GM12878 (cell line): ENCODE measurements around the gene CDYL2. TPM values are rescaled to one million over a fixed set of nuclear protein-coding genes. Genes with fewer than 3 reads are reported as not detected.

Source experiments
- ATAC-seq: fragments of 200-7000 bp; cut with Tn5 transposase; 3 replicates; pipeline ENCODE4 v1.9.1; 2020; ENCODE audit warnings: mild to moderate bottlenecking, moderate library complexity
- BruUV-seq: library from RNA; stranded (reverse); fragments of 400-500 nt; replicated peaks from 2 replicates; lab custom pipeline; 2021; lab: Mats Ljungman, UMichigan
- CTCF ChIA-PET: fragments of 300-600 bp; sonication (Branson Sonifier 250); formaldehyde crosslinking; extraction: SDS; loops from one replicate; lab custom pipeline; 2021; ENCODE audit warnings: inconsistent platforms; lab: Yijun Ruan, JAX
- POLR2A ChIA-PET: fragments of 350-600 bp; formaldehyde crosslinking; extraction: SDS; loops from one replicate; lab custom pipeline; 2021; ENCODE audit warnings: inconsistent platforms; lab: Charles Lee
- RAD21 ChIA-PET: fragments of 300-600 bp; sonication (Branson Sonifier 250); formaldehyde crosslinking; loops from one replicate; lab custom pipeline; 2023; ENCODE audit warnings: antibody characterized with exemption; ENCODE audit not compliant: unreplicated experiment; lab: Charles Lee
- SMC1A ChIA-PET: fragments of 300-600 bp; sonication (Branson Sonifier 250); formaldehyde crosslinking; loops from one replicate; lab custom pipeline; 2023; ENCODE audit not compliant: unreplicated experiment, uncharacterized antibody; lab: Charles Lee
- DNase-seq: peaks from one replicate; pipeline ENCODE4 v3.0.0-alpha.2; 2011; ENCODE audit warnings: low read depth, low spot score
- FAIRE-seq: peaks from 3 replicates; lab custom pipeline; 2011; peaks lifted over from hg19 to GRCh38; lab: Jason Lieb, UNC
- H2AFZ ChIP-seq: 2 replicates; pipeline ENCODE4 v1.6.0; 2011; ENCODE audit warnings: low read depth, low read length, control low read depth; ENCODE audit not compliant: control insufficient read depth
- H3K27ac ChIP-seq: 2 replicates; pipeline ENCODE4 v1.5.1; 2011; ENCODE audit warnings: control low read depth; ENCODE audit not compliant: control insufficient read depth, insufficient read depth
- H3K27me3 ChIP-seq, 2 experiments: replicated peaks in 1 of 2; 2 replicates each; pipeline versions ENCODE4 v1.6.0 to v1.6.1; 2011; ENCODE audit warnings: low read length in 1 of 2; ENCODE audit not compliant: control insufficient read depth in 2 of 2, insufficient read depth in 2 of 2
- H3K36me3 ChIP-seq, 2 experiments: 2 replicates each; pipeline ENCODE4 v1.5.1; 2011; ENCODE audit warnings: low read length in 1 of 2; ENCODE audit not compliant: control insufficient read depth in 2 of 2, insufficient read depth in 2 of 2
- H3K4me1 ChIP-seq: 2 replicates; pipeline ENCODE4 v1.6.1; 2011; ENCODE audit warnings: mild to moderate bottlenecking, low read length, moderate library complexity, mixed read lengths; ENCODE audit not compliant: control insufficient read depth, insufficient read depth
- H3K4me2 ChIP-seq: 2 replicates; pipeline ENCODE4 v1.6.0; 2011; ENCODE audit warnings: control low read depth; ENCODE audit not compliant: control insufficient read depth, insufficient read depth
- H3K4me3 ChIP-seq: fragments of 200-600 bp; sonication (generic); 2 replicates; pipeline ENCODE4 v1.5.1; 2016
- H3K79me2 ChIP-seq: 2 replicates; pipeline ENCODE4 v1.6.0; 2011; ENCODE audit warnings: low read length; ENCODE audit not compliant: control insufficient read depth, insufficient read depth
- H3K9ac ChIP-seq: 2 replicates; pipeline ENCODE4 v1.8.0; 2011; ENCODE audit warnings: low read length, control low read depth, mixed read lengths; ENCODE audit not compliant: control insufficient read depth, insufficient read depth
- H3K9me3 ChIP-seq: replicated peaks from 3 replicates; pipeline ENCODE4 v1.5.1; 2011; ENCODE audit warnings: mild to moderate bottlenecking, low read length; ENCODE audit not compliant: control insufficient read depth, insufficient read depth
- H4K20me1 ChIP-seq: 2 replicates; pipeline ENCODE4 v1.6.0; 2011; ENCODE audit not compliant: control insufficient read depth, insufficient read depth
- EP300 ChIP-seq, 2 experiments: fragments of 150-350 bp in 1 of 2; IDR thresholded peaks; 2 replicates each; pipeline ENCODE4 v1.6.1; 2011 to 2012; ENCODE audit warnings: low read depth in 2 of 2, low read length in 2 of 2, borderline replicate concordance in 1 of 2, improper control_type of control experiment in 1 of 2, inconsistent platforms in 1 of 2; ENCODE audit not compliant: control insufficient read depth in 1 of 2
- KDM1A ChIP-seq: fragments of 200-600 bp; sonication (generic); IDR thresholded peaks from 2 replicates; pipeline ENCODE4 v1.6.1; 2016; ENCODE audit warnings: borderline replicate concordance
- MEF2B ChIP-seq: fragments of 450-650 bp; IDR thresholded peaks from 2 replicates; pipeline ENCODE4 v1.6.1; 2018; ENCODE audit warnings: mild to moderate bottlenecking, moderate library complexity; ENCODE audit not compliant: partially characterized antibody, poor library complexity, severe bottlenecking
- NBN ChIP-seq: fragments of 450-650 bp; IDR thresholded peaks from 2 replicates; pipeline ENCODE4 v1.6.1; 2016
- SMAD1 ChIP-seq: fragments of 450-650 bp; IDR thresholded peaks from 2 replicates; pipeline ENCODE4 v1.6.1; 2018; ENCODE audit warnings: mild to moderate bottlenecking, low read depth; ENCODE audit not compliant: partially characterized antibody
- WRNIP1 ChIP-seq: IDR thresholded peaks from 2 replicates; pipeline ENCODE4 v1.6.1; 2011; ENCODE audit warnings: low read depth, low read length, improper control_type of control experiment, borderline replicate concordance
- ZNF217 ChIP-seq: fragments of 450-650 bp; IDR thresholded peaks from 2 replicates; pipeline ENCODE4 v1.6.1; 2017; ENCODE audit warnings: antibody characterized with exemption, mild to moderate bottlenecking
- ZZZ3 ChIP-seq: IDR thresholded peaks from 2 replicates; pipeline ENCODE4 v1.6.1; 2011; ENCODE audit warnings: low read depth; ENCODE audit not compliant: control insufficient read depth, insufficient read length
- WGBS: methylation state at CpG from one replicate; pipeline ENCODE4 v1.1.6; 2016; ENCODE audit warnings: low lambda C conversion rate; ENCODE audit not compliant: insufficient replicate concordance, insufficient coverage; ENCODE audit errors: missing lambda C conversion rate; 5-methylcytosine and 5-hydroxymethylcytosine counted together
- in situ Hi-C: fragments of 300-500 bp; cut with MboI; formaldehyde crosslinking; loops from 9 replicates; pipeline ENCODE4 v1.14.3; 2018; ENCODE audit warnings: mixed read lengths
- intact Hi-C: fragments of 100-400 bp; cut with micrococcal nuclease; formaldehyde crosslinking; loops from one replicate; pipeline ENCODE4 v1.14.2; 2022; ENCODE audit not compliant: unreplicated experiment
- polyA plus RNA-seq, 11 experiments: library from polyadenylated mRNA; depleted of rRNA in 4 of 11; unstranded in 6 of 11; stranded (reverse) in 5 of 11; fragments of >200 nt; fragmentation: Nextera tagmentation in 4 of 11; fragmentation: Illumina TruSeq in 1 of 11; extraction: Ambion mirVana in 4 of 11; extraction: Trizol in 1 of 11; gene quantifications; 1 replicate in 1 of 11; 2 replicates in 10 of 11; pipeline versions ENCODE4 v1.2.1 to v1.2.3, GENCODE V29; 2011 to 2016; ENCODE audit warnings: inconsistent platforms in 2 of 11, missing spikeins in 2 of 11, low read depth in 1 of 11
- total RNA-seq, 4 experiments: library from RNA; depleted of rRNA in 3 of 4; stranded (reverse); fragments of >200 nt in 3 of 4; fragmentation: Illumina TruSeq in 1 of 4; extraction: Trizol in 1 of 4; gene quantifications; 2 replicates each; pipeline versions ENCODE4 v1.2.1 to v1.2.3, GENCODE V29; 2013 to 2021
- TF ChIP-seq, protein P1 (sequence below): fragments of 450-650 bp; IDR thresholded peaks from 2 replicates; pipeline ENCODE4 v1.6.1; 2014; ENCODE audit warnings: mild to moderate bottlenecking
- TF ChIP-seq, protein P2 (sequence below): fragments of 450-650 bp; IDR thresholded peaks from 2 replicates; pipeline ENCODE4 v1.6.1; 2017; ENCODE audit warnings: mild to moderate bottlenecking, moderate library complexity
- TF ChIP-seq, protein P3 (sequence below): IDR thresholded peaks from 2 replicates; pipeline ENCODE4 v1.6.1; 2012; ENCODE audit warnings: improper control_type of control experiment, low read depth, low read length; ENCODE audit not compliant: insufficient replicate concordance

Gene CDYL2
- total and polyA plus RNA-seq, 10 of the 15 experiments (the other 5 are each of a cell fraction or from before 2014, with no cell fraction given): 0.27 to 22.9 (median 3.9) TPM

DNA sequence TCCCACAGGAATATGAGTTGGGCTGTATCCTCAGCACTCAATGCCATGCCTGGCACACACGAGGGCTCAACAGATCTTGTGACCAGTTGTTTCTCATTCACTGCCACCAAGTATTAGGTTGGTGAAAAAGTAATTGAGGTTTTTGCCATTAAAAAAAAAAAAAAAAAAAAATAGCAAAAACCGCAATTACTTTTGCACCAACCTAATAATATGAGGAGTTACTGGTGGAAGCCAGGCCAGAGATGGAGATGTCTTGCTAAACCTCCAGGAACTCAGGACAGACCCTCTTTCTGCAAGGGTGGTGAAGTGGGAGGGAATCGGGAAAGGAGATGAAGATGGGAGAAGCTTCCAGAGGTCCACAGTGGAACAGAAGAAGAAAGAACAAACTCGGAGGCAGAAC is 139.0 kb downstream of the CDYL2 start:
- H3K9me3 ChIP-seq: peaks cover 2% of the 10 kb centered on the region; the same call in 1 of the 3 replicates
- no peak overlapping the region for H3K4me2 ChIP-seq
- ChIA-PET SMC1A (no interaction called here), CTCF (no interaction called here), RAD21 (no interaction called here), POLR2A (no interaction called here)
- WGBS: 50% methylated on average over 4 of the region's 4 CpGs
- no peak overlapping the region for H3K27ac ChIP-seq
- intact Hi-C loops: no loop called here
- no peak overlapping the region for H2AFZ ChIP-seq
- BruUV-seq: no TSS peak
- H3K4me1 ChIP-seq: peaks cover 2% of the 10 kb centered on the region; the same call in 1 of the 2 replicates
- FAIRE-seq (no peak), DNase-seq (no peak), ATAC-seq (no peak)
- in situ Hi-C loops: no loop called here
- H3K9ac ChIP-seq: no peak overlapping the region
- no peaks in the 10 kb centered on the region for H3K79me2 ChIP-seq
- H3K4me3 ChIP-seq: no peak overlapping the region
- no peaks in the 10 kb centered on the region for H3K36me3 ChIP-seq
- H4K20me1 ChIP-seq: no peaks in the 10 kb centered on the region
- H3K27me3 ChIP-seq: no peaks in the 10 kb centered on the region
- TF ChIP-seq KDM1A (no peak), SMAD1 (no peak), EP300 (IDR thresholded peaks at IDR 0.05; ENCODE audit: borderline replicate concordance in 1 of 2, control insufficient read depth in 1 of 2, low read depth in 2 of 2, low read length in 2 of 2) (no peak), WRNIP1 (no peak), ZNF217 (no peak), NBN (no peak), ZZZ3 (no peak), MEF2B (no peak)
- TF ChIP-seq, protein P1, sequence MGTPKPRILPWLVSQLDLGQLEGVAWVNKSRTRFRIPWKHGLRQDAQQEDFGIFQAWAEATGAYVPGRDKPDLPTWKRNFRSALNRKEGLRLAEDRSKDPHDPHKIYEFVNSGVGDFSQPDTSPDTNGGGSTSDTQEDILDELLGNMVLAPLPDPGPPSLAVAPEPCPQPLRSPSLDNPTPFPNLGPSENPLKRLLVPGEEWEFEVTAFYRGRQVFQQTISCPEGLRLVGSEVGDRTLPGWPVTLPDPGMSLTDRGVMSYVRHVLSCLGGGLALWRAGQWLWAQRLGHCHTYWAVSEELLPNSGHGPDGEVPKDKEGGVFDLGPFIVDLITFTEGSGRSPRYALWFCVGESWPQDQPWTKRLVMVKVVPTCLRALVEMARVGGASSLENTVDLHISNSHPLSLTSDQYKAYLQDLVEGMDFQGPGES: no peak
- TF ChIP-seq, protein P2, sequence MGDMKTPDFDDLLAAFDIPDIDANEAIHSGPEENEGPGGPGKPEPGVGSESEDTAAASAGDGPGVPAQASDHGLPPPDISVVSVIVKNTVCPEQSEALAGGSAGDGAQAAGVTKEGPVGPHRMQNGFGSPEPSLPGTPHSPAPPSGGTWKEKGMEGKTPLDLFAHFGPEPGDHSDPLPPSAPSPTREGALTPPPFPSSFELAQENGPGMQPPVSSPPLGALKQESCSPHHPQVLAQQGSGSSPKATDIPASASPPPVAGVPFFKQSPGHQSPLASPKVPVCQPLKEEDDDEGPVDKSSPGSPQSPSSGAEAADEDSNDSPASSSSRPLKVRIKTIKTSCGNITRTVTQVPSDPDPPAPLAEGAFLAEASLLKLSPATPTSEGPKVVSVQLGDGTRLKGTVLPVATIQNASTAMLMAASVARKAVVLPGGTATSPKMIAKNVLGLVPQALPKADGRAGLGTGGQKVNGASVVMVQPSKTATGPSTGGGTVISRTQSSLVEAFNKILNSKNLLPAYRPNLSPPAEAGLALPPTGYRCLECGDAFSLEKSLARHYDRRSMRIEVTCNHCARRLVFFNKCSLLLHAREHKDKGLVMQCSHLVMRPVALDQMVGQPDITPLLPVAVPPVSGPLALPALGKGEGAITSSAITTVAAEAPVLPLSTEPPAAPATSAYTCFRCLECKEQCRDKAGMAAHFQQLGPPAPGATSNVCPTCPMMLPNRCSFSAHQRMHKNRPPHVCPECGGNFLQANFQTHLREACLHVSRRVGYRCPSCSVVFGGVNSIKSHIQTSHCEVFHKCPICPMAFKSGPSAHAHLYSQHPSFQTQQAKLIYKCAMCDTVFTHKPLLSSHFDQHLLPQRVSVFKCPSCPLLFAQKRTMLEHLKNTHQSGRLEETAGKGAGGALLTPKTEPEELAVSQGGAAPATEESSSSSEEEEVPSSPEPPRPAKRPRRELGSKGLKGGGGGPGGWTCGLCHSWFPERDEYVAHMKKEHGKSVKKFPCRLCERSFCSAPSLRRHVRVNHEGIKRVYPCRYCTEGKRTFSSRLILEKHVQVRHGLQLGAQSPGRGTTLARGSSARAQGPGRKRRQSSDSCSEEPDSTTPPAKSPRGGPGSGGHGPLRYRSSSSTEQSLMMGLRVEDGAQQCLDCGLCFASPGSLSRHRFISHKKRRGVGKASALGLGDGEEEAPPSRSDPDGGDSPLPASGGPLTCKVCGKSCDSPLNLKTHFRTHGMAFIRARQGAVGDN: no peak
- TF ChIP-seq, protein P3, sequence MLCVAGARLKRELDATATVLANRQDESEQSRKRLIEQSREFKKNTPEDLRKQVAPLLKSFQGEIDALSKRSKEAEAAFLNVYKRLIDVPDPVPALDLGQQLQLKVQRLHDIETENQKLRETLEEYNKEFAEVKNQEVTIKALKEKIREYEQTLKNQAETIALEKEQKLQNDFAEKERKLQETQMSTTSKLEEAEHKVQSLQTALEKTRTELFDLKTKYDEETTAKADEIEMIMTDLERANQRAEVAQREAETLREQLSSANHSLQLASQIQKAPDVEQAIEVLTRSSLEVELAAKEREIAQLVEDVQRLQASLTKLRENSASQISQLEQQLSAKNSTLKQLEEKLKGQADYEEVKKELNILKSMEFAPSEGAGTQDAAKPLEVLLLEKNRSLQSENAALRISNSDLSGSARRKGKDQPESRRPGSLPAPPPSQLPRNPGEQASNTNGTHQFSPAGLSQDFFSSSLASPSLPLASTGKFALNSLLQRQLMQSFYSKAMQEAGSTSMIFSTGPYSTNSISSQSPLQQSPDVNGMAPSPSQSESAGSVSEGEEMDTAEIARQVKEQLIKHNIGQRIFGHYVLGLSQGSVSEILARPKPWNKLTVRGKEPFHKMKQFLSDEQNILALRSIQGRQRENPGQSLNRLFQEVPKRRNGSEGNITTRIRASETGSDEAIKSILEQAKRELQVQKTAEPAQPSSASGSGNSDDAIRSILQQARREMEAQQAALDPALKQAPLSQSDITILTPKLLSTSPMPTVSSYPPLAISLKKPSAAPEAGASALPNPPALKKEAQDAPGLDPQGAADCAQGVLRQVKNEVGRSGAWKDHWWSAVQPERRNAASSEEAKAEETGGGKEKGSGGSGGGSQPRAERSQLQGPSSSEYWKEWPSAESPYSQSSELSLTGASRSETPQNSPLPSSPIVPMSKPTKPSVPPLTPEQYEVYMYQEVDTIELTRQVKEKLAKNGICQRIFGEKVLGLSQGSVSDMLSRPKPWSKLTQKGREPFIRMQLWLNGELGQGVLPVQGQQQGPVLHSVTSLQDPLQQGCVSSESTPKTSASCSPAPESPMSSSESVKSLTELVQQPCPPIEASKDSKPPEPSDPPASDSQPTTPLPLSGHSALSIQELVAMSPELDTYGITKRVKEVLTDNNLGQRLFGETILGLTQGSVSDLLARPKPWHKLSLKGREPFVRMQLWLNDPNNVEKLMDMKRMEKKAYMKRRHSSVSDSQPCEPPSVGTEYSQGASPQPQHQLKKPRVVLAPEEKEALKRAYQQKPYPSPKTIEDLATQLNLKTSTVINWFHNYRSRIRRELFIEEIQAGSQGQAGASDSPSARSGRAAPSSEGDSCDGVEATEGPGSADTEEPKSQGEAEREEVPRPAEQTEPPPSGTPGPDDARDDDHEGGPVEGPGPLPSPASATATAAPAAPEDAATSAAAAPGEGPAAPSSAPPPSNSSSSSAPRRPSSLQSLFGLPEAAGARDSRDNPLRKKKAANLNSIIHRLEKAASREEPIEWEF: no peak
